SK-N-SH (cell line): ENCODE data around the gene USP15. TPM values are rescaled to one million over a fixed set of nuclear protein-coding genes. Genes with fewer than 3 reads are reported as not detected.

ENCODE experiments used
- CTCF ChIA-PET: fragments of 300-600, 350-600 bp; formaldehyde crosslinking; extraction: SDS; loops from one replicate; lab custom pipeline; 2021; lab: Yijun Ruan, JAX
- POLR2A ChIA-PET: fragments of 350-600 bp; sonication (Branson Sonifier 250); formaldehyde crosslinking; extraction: SDS; loops from one replicate; lab custom pipeline; 2020; ENCODE audit warnings: antibody characterized with exemption, inconsistent platforms; lab: Yijun Ruan, JAX
- DNase-seq: peaks from one replicate; pipeline ENCODE4 v3.0.0; 2012
- H2AFZ ChIP-seq: fragments of 200-600 bp; sonication (generic); 2 replicates; pipeline ENCODE4 v1.8.1; 2016; ENCODE audit warnings: antibody characterized with exemption, mild to moderate bottlenecking, low read depth
- H3F3A ChIP-seq: fragments of 200-600 bp; sonication (generic); replicated peaks from 2 replicates; pipeline ENCODE3; 2016; ENCODE audit warnings: antibody characterized with exemption, mild to moderate bottlenecking; ENCODE audit not compliant: insufficient read depth
- H3K27ac ChIP-seq, 2 experiments: fragments of 200-500 bp in 1 of 2; fragments of 200-600 bp in 1 of 2; sonication (Bioruptor generic) in 1 of 2; sonication (generic), shearing (Covaris generic) in 1 of 2; 2 replicates each; pipeline versions ENCODE4 v1.5.1 to v1.6.1; 2014 to 2016; ENCODE audit warnings: low read depth in 2 of 2, inconsistent platforms in 1 of 2, low read length in 1 of 2, mild to moderate bottlenecking in 1 of 2, mixed read lengths in 1 of 2
- H3K27me3 ChIP-seq: fragments of 200-600 bp; sonication (generic), shearing (Covaris generic); 2 replicates; pipeline ENCODE4 v1.6.1; 2016; ENCODE audit warnings: mixed run types; ENCODE audit not compliant: insufficient read depth
- H3K36me3 ChIP-seq, 2 experiments: fragments of 200-500 bp in 1 of 2; fragments of 200-600 bp in 1 of 2; sonication (Bioruptor generic) in 1 of 2; sonication (generic) in 1 of 2; replicated peaks in 1 of 2; 2 replicates each; pipeline versions ENCODE3 to v1.5.1; 2014 to 2016; ENCODE audit warnings: low read length in 1 of 2, mild to moderate bottlenecking in 1 of 2; ENCODE audit not compliant: insufficient read depth in 2 of 2, control insufficient read depth in 1 of 2
- H3K4me1 ChIP-seq, 2 experiments: fragments of 200-500 bp in 1 of 2; fragments of 200-600 bp in 1 of 2; sonication (Bioruptor generic) in 1 of 2; sonication (generic), shearing (Covaris generic) in 1 of 2; 2 replicates each; pipeline versions ENCODE4 v1.5.1 to v1.6.1; 2014 to 2016; ENCODE audit warnings: low read depth in 1 of 2, low read length in 1 of 2, mixed run types in 1 of 2; ENCODE audit not compliant: insufficient read depth in 2 of 2, control insufficient read depth in 1 of 2
- H3K4me2 ChIP-seq: fragments of 200-600 bp; sonication (generic), shearing (Covaris generic); 2 replicates; pipeline ENCODE4 v1.6.1; 2017; ENCODE audit warnings: mixed run types
- H3K4me3 ChIP-seq, 2 experiments: fragments of 200-500 bp in 1 of 2; fragments of 200-600 bp in 1 of 2; sonication (Bioruptor generic) in 1 of 2; sonication (generic), shearing (Covaris generic) in 1 of 2; 2 replicates each; pipeline versions ENCODE4 v1.5.1 to v1.8.1; 2014 to 2016; ENCODE audit warnings: low read depth in 2 of 2, inconsistent platforms in 1 of 2, low read length in 1 of 2, mild to moderate bottlenecking in 1 of 2, mixed read lengths in 1 of 2, moderate library complexity in 1 of 2
- H3K79me2 ChIP-seq: fragments of 200-600 bp; sonication (generic); 2 replicates; pipeline ENCODE4 v1.8.1; 2017; ENCODE audit warnings: mild to moderate bottlenecking; ENCODE audit not compliant: insufficient read depth
- H3K9ac ChIP-seq: fragments of 200-600 bp; sonication (generic); 2 replicates; pipeline ENCODE4 v1.6.1; 2017; ENCODE audit warnings: mixed run types
- H3K9me2 ChIP-seq: fragments of 200-600 bp; sonication (generic); 2 replicates; pipeline ENCODE4 v1.6.1; 2017; ENCODE audit warnings: mixed run types
- H3K9me3 ChIP-seq: fragments of 200-600 bp; sonication (generic); 2 replicates; pipeline ENCODE4 v1.6.1; 2017; ENCODE audit warnings: mixed run types, mild to moderate bottlenecking, moderate library complexity
- H4K20me1 ChIP-seq: fragments of 200-600 bp; sonication (generic); 2 replicates; pipeline ENCODE4 v1.6.1; 2017; ENCODE audit warnings: mild to moderate bottlenecking, mixed run types; ENCODE audit not compliant: insufficient read depth
- CHD2 ChIP-seq: fragments of 150-350 bp; IDR thresholded peaks from 2 replicates; pipeline ENCODE4 v1.6.1; 2018; ENCODE audit warnings: low read length; ENCODE audit not compliant: partially characterized antibody
- FOSL2 ChIP-seq: IDR thresholded peaks from 2 replicates; pipeline ENCODE4 v1.4.0; 2012; ENCODE audit warnings: low read depth, mild to moderate bottlenecking, moderate library complexity, borderline replicate concordance
- FOXJ3 ChIP-seq: sonication (generic); formaldehyde crosslinking; IDR thresholded peaks from 2 replicates; pipeline ENCODE4 v1.5.1; 2020; ENCODE audit warnings: mild to moderate bottlenecking, missing genetic modification reagents
- FOXM1 ChIP-seq: IDR thresholded peaks from 2 replicates; pipeline ENCODE4 v1.4.0; 2012; ENCODE audit warnings: low read depth, mild to moderate bottlenecking
- GABPA ChIP-seq: IDR thresholded peaks from 2 replicates; pipeline ENCODE4 v1.4.0; 2012; ENCODE audit warnings: low read depth, mild to moderate bottlenecking
- IRF3 ChIP-seq: fragments of 150-350 bp; IDR thresholded peaks from 2 replicates; pipeline ENCODE4 v1.6.1; 2016; ENCODE audit warnings: mild to moderate bottlenecking, low read depth, low read length
- JUND ChIP-seq: IDR thresholded peaks from 2 replicates; pipeline ENCODE4 v1.4.0; 2012
- MXI1 ChIP-seq: IDR thresholded peaks from 2 replicates; pipeline ENCODE4 v1.6.1; 2012; ENCODE audit warnings: mild to moderate bottlenecking, low read depth, low read length, improper control_type of control experiment
- RAD21 ChIP-seq: IDR thresholded peaks from 2 replicates; pipeline ENCODE4 v1.6.1; 2012; ENCODE audit warnings: mild to moderate bottlenecking, low read length
- RCOR1 ChIP-seq: fragments of 150-350 bp; IDR thresholded peaks from 2 replicates; pipeline ENCODE4 v1.6.1; 2017; ENCODE audit warnings: antibody characterized with exemption, low read length
- REST ChIP-seq: IDR thresholded peaks from 2 replicates; pipeline ENCODE4 v1.6.1; 2012; ENCODE audit warnings: mild to moderate bottlenecking, low read depth, low read length, moderate library complexity
- RFX5 ChIP-seq: IDR thresholded peaks from 2 replicates; pipeline ENCODE4 v1.6.1; 2012; ENCODE audit warnings: mild to moderate bottlenecking, improper control_type of control experiment, low read length
- RXRA ChIP-seq: IDR thresholded peaks from 2 replicates; pipeline ENCODE4 v1.4.0; 2012; ENCODE audit warnings: low read depth, mild to moderate bottlenecking, borderline replicate concordance
- SMC3 ChIP-seq: IDR thresholded peaks from 2 replicates; pipeline ENCODE4 v1.6.1; 2012; ENCODE audit warnings: low read depth, low read length, improper control_type of control experiment
- YY1 ChIP-seq: IDR thresholded peaks from 2 replicates; pipeline ENCODE4 v1.4.0; 2012; ENCODE audit warnings: low read depth, mild to moderate bottlenecking
- WGBS: methylation state at CpG from one replicate; pipeline ENCODE4 v1.1.6; 2017; ENCODE audit warnings: low lambda C conversion rate; 5-methylcytosine and 5-hydroxymethylcytosine counted together
- polyA plus RNA-seq, 3 experiments: library from polyadenylated mRNA; depleted of rRNA; stranded (reverse); fragments of >200 nt; gene quantifications; 2 replicates each; pipeline ENCODE4 v1.2.3, GENCODE V29; 2012
- TF ChIP-seq, protein P1 (sequence below): fragments of 200-600 bp; sonication (generic); IDR thresholded peaks from 2 replicates; pipeline ENCODE4 v1.6.1; 2017; ENCODE audit warnings: antibody characterized with exemption, mild to moderate bottlenecking, moderate library complexity

The USP15 gene
- polyA plus RNA-seq, 1 of the 3 experiments (the other 2 are of a cell fraction) = 13.2 TPM

- H3K4me3 ChIP-seq = no peak overlapping the region
- no peak overlapping the region for H3K27ac ChIP-seq
- H2AFZ ChIP-seq = no peak overlapping the region
- no peaks in the 10 kb centered on the region for H3K36me3 ChIP-seq
- peaks cover 99% of the 10 kb centered on the region for H3K79me2 ChIP-seq
- H3K27me3 ChIP-seq = no peaks in the 10 kb centered on the region
- no peak for DNase-seq
- H3K4me2 ChIP-seq = no peak overlapping the region
- no peaks in the 10 kb centered on the region for H3F3A ChIP-seq
- ChIA-PET CTCF (no interaction called here), POLR2A (no interaction called here)
- no peak overlapping the region for H3K9ac ChIP-seq
- no peaks in the 10 kb centered on the region for H3K9me3 ChIP-seq
- 93% methylated on average over 3 of the region's 3 CpGs for WGBS
- H4K20me1 ChIP-seq = peaks cover 55% of the 10 kb centered on the region
- TF ChIP-seq FOXJ3 (CRISPR knock-in tag) (no peak), SMC3 (no peak), MXI1 (no peak), RXRA (no peak)
- H3K9me2 ChIP-seq = no peaks in the 10 kb centered on the region
- peaks cover 0 to 5% of the 10 kb centered on the region in 2 experiments; a peak in 3 of 4 replicates for H3K4me1 ChIP-seq
These were observed 9.4 kb downstream of the USP15 start for GRCh38 chr12:62269464-62270228.

DNA sequence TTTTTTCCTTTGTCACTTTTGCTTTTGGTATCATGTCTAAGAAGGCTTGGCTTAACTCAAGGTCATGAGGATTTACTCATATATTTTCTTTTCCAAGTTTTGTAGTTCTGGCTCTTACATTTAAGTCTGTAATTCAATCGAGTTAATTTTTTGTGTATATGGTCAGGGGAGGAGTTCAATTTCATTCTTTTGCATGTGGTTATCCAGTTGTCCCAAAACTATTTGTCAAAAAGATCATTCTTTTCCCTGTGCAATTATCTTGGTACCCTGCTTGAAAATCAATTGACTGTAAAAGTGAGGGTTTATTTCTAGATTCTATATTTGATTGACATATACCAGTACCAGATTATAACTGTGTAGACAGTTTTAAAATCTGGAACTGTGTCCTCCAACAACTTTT lies 10.2 kb downstream of the USP15 start:
- DNase-seq = no peak
- H3K9ac ChIP-seq = no peak overlapping the region
- H2AFZ ChIP-seq = no peak overlapping the region
- H3K79me2 ChIP-seq = peaks cover 99% of the 10 kb centered on the region
- ChIA-PET CTCF (no interaction called here), POLR2A (no interaction called here)
- TF ChIP-seq RFX5 (no peak), YY1 (no peak), GABPA (no peak), REST (no peak), RAD21 (no peak), RCOR1 (no peak), SMC3 (no peak), FOXM1 (no peak), JUND (no peak), CHD2 (no peak), RXRA (no peak), FOSL2 (no peak), IRF3 (no peak)
- TF ChIP-seq, protein P1, sequence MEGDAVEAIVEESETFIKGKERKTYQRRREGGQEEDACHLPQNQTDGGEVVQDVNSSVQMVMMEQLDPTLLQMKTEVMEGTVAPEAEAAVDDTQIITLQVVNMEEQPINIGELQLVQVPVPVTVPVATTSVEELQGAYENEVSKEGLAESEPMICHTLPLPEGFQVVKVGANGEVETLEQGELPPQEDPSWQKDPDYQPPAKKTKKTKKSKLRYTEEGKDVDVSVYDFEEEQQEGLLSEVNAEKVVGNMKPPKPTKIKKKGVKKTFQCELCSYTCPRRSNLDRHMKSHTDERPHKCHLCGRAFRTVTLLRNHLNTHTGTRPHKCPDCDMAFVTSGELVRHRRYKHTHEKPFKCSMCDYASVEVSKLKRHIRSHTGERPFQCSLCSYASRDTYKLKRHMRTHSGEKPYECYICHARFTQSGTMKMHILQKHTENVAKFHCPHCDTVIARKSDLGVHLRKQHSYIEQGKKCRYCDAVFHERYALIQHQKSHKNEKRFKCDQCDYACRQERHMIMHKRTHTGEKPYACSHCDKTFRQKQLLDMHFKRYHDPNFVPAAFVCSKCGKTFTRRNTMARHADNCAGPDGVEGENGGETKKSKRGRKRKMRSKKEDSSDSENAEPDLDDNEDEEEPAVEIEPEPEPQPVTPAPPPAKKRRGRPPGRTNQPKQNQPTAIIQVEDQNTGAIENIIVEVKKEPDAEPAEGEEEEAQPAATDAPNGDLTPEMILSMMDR = no peak
- H3K4me3 ChIP-seq = no peak overlapping the region
- peaks cover 60% of the 10 kb centered on the region for H4K20me1 ChIP-seq
- no peak overlapping the region for H3K27ac ChIP-seq
- no peaks in the 10 kb centered on the region for H3F3A ChIP-seq
- no peak overlapping the region for H3K4me2 ChIP-seq
- H3K36me3 ChIP-seq = no peaks in the 10 kb centered on the region
- H3K9me3 ChIP-seq = no peaks in the 10 kb centered on the region
- H3K9me2 ChIP-seq = no peaks in the 10 kb centered on the region
- H3K4me1 ChIP-seq = peaks cover 0 to 5% of the 10 kb centered on the region in 2 experiments; a peak in 3 of 4 replicates
- no peaks in the 10 kb centered on the region for H3K27me3 ChIP-seq
- WGBS = 68% methylated on average over 1 of the region's 1 CpG
